ENCODE measurements around the gene SMIM44.
"Not testable (repeated sequence)": the region's sequence is repeated elsewhere in the genome, so short reads cannot be mapped to it uniquely, and the experiment has no call there.

Gene SMIM44

DNA sequence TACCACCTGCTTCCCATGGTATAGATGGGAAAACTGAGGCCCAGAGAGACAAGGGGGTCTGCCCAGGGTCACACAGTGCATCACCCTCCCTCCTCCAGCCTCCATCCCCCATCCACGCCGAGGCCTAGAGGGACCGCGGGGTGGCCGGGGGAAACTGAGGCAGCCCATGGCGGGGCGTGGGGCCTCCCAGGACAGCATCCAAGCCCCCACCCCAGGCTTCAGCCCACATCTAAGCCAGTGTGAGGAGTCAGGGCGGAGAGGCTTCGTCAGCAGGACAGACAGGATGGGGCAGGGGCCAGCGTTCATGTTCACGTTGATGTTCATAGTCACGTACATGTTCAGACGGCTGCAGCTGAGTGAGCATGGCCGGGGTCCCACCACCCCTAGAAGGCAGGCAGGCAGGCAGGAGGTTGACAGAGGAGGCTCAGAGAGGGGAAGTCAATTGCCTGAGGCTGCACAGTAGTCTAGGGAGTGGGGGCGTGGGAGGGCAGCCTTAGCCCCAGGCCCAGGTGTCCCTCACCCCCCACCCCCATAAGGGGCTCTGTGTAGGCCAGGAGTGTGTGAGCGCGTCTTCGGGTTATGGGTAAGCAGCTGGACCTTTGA is 26.2 kb downstream of the SMIM44 start:
- DNase-seq, result no peak

DNA sequence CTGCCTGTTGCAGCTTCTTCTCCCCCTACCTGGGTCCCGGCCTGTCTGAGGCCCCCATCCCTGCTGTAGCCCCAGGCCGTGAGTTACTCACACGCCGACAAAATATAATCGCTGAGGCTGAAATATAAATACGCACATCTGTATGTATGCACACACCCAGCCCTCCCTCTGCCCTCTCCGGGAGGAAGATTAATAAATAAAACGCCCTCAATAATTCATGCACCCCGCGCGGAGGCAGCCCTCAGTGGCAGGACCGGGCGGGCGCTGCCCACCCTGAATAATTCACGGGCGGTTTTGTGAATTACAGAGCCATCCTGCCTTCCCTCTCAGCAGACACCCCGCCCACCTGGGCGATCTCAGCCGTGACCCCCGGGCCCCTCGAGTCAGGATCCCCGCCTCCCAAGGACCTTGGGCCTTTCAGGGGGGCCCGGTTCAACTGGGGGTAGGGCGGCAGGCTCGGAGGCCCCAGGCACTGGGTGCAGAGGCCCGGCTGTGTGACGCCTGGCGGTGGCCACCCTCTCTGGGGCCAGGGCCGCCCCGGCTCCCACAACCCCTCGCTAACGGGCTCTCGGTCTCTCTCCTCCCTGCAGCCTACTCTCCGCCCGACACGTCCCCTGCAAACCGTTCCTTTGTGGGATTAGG is 27.2 kb downstream of the SMIM44 start:
- no peak for DNase-seq

DNA sequence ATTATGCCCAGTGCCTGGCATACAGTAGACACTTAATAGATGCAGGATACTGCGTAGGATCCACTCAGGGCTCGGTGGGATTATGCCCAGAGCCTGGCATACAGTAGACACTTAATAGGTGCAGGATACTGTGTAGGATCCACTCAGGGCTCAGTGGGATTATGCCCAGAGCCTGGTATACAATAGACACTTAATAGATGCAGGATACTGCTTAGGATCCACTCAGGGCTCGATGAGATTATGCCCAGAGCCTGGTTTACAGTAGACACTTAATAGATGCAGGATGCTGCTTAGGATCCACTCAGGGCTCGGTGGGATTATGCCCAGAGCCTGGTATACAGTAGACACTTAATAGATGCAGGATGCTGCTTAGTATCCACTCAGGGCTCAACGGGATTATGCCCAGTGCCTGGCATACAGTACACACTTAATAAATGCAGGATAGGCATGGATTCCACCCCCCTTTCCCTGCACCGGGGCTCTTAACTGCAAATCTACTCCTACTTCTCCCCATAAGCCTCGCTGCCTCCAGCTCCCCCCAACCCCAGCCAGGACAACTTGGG is 27.8 kb downstream of the SMIM44 start:
- no peak for DNase-seq

DNA sequence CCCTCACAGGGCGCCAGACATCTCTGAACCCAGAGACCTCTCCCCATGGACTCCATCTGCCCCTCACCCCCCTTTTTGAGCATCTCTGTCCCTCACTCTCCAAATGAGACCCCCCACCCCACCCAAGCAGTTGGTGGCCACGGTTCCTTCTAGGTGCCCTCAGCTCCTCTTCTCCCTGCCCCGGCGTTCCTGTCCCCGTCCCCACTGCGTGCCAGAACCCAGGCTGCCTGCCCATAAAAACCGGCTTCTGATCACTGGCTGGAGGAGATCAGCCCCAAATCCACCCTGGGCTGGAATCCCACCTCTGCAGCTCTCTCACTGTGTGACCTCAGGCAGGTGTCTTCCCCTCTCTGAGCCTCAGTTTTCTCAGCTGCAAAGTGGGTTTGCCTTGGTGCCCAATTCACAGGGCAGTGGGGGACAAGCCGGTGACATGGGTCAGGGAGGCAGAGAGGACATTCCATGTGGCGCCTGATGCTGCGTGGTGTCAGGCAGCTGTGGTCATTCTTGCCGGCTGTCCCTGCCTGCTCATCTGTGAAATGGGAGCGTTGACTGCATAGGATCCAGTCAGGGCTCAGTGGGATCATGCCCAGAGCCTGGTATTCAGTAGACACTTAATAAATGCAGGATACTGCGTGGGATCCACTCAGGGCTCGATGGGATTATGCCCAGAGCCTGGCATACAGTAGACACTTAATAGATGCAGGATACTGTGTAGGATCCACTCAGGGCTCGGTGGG is 28.4 kb downstream of the SMIM44 start:
- DNase-seq, result no peak

DNA sequence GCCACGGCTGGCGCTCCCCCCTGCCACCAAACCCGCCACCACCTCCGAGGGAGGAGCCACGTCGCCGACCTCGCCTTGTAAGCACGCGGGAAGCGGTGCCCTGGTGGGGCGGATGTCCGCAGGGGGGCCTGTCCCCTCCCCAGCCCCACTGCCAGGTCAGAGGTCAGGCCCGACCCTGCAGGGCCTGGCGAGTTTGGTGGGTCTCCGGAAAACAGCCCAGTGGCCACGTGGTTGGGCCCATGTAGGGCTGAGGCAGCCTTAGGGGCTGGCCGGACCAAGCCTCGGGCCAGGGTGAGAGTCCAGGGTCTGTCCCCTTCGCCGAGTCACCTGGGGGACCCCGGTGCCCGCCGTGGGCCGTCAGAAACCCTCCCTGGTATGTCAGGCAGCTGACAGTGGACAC is 29.4 kb downstream of the SMIM44 start:
- no peak for DNase-seq

DNA sequence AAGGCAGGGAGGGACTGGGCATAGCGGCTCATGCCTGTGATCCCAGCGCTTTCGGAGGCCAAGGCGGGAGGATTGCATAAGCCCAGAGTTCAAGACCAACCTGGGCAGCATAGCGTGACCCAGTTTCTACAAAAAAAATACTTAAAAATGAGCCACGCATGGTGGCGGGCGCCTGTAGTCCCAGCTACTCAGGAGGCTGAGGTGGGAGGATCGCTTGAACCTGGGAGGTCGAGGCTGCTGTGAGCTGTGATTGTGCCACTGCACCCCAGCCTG is 30.4 kb downstream of the SMIM44 start:
- not testable (repeated sequence) for DNase-seq

DNA sequence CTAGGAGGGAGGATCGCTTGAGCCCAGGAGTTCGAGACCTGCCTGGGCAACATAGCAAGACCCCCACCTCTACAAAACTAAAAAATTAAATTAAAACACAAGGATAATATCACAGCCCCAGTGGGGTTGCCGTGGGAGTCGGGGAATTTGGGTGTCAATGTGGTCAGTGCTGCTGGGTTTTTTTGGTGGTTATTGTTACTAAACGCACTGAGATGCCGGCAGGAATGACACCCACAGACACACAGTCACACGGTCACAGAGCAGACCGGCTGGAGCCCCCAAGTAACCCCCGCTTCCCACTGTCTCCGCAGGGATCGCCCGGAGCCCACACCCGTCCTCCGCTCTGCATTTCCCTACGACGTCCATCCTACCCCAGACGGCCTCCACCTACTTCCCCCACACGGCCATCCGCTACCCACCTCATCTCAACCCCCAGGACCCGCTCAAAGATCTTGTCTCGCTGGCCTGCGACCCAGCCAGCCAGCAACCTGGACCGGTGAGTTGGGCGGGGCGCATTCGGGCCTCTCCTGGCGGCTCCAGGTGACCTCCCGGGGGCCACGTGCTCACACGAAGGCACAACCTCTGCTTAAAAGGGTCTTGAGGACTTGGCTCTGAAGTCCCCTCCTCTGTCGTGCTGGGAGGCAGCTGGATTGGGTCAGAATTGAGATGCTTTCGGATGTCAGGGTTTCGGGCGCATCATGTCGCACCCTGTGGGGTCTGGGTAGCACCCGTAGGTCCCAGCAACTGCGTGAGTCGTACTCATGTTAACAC is 30.9 kb downstream of the SMIM44 start:
- DNase-seq, result no peak

DNA sequence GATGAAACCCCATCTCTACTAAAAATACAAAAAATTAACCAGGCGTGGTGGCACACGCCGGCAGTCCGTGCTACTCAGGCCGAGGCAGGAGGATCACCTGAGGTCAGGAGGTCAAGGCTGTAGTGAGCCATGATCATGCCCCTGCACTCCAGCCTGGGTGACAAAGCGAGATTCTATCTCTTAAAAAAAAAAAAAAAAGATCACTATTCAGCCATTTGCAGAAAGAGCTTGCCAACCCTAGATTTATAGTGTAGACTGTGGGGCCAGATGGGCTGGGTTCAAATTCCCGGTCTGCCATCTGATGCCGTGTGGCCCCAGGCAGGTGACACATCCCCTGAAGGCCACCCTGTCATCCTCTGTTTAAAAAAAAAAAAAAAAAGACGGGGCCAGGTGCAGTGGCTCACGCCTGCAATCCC is 31.8 kb downstream of the SMIM44 start:
- no peak for DNase-seq

DNA sequence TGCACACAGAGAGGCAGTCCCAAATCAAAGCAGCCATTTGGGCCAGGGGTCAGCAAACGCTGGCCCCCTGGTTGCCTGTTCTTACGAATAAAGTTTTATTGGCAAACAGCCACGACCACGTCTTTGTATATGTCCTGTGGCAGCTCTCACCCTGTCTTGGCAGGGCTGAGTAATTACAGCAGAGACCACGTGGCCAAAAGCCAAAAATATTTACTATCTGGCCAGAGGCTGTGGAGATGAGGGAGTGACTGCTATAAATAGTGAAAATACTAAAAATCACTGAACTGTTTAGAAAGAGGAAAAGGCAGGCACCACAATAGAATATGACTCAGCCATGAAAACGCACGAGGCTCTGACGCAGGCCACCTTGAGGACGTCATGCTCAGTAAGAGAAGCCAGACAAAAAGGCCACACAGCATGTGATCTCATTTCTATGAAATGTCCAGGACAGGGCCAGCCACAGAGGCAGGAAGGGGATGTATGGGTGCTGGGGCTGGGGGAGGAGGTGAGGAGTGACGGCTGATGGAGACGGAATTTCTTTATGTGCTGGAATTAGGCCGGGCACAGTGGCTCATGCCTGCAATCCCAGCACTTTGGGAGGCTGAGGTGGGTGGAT is 32.3 kb downstream of the SMIM44 start:
- DNase-seq, result no peak

DNA sequence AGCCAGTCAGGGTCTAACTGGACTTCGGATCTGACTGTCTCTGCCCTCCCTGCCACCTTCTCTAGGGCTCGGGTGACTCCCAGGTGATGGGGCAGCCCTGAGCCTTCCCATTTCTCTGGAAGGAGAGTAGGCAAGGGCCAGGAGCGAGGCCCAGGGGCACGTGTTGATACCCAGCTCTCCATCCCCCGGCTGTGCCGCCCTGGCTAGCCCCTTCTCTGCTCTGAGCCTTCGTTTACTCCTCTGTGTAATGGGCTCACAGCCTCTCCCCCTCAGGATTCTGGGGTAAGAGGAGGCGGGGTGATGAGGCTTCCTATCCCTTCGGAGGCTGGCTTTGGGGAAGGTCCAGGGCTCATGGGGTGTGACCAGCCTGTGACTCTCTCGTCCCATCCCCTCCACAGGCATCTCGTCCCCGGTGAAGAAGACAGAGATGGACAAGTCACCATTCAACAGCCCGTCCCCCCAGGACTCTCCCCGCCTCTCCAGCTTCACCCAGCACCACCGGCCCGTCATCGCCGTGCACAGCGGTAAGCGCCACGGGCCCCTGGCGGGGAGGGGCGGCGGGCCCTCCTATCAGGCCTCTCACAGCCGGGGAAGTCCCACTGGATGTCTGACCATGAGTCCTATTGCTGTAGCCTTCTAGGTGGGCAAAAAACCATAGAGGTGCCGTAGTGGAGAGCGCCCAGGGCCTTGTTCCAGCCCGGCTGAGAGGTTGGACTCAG is 34.5 kb downstream of the SMIM44 start:
- no peak for DNase-seq

DNA sequence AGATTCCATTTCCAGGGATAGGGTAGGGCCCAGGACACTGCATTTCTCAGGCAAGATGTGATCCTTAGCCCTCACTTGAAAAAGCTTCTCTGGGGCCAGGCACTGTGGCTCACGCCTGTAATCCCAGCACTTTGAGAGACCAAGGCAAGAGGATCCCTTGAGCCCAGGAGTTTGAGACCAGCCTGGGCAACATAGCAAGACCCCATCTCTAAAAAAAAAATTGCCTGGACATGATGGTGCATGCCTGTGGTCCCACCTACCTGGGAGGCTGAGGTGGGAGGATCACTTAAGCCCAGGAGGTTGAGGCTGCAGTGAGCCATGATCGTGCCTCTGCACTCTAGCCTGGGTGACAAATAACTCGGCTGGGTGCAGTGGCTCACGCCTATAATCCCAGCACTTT is 36.6 kb downstream of the SMIM44 start:
- not testable (repeated sequence) for DNase-seq

DNA sequence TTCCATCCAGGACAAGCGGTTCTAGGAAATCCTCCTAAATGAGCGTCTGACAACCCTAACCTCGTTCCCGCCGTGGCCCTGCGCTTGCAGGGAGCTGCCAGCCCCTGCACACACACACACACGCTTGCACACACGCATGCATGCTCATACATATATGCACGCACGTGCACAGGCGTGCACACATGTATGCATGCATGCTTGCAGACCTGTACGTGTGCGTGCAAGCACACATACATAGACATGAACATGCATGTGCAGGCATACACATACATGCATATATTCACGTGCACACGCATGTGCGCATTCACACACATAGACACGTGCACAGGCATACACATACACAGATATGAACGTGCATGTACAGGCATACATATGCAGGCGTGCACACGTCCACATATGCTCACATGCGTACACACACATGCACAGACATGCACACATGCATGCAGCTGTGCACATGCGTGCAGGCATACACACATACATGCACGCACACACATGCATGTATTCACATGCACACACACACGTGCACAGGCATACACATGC is 38.5 kb downstream of the SMIM44 start:
- DNase-seq, result no peak

DNA sequence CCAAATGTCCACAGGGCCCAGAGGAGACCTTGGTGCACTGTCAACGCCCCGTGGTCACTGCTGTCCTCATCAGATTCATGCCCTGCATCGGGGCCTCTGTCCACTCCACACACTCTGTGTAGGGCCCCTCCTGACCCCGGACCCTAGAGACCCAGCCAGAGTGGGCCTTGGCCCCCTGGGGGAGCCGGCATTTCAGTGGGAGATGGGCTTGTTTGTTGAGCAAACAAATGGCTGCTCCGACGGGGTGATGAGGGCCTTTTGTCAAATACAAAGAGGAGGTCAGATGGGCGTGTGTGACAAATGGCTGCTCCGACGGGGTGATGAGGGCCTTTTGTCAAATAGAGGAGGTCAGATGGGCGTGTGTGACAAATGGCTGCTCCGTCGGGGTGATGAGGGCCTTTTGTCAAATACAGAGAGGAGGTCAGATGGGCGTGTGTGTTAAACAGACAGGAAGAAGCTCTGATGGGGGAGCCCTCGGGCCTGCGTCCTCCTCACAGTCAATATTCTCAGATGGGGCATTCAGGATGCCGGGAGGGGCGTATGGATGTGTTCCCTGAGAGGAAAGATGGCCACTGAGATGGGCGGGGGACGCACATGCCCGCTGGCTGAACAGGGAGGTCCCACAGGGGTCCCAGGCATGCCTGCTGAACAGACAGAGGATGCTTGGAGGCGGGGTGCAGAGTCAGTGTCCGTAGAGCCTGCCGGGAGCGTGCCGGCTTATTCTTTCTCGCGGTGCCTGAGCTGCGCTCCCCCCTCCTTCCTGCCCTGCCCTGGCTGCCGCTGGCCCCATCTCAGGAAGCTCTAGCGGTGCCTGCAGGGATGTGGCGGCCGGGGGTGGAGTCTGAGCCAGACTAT is 39.2 kb downstream of the SMIM44 start:
- no peak for DNase-seq

DNA sequence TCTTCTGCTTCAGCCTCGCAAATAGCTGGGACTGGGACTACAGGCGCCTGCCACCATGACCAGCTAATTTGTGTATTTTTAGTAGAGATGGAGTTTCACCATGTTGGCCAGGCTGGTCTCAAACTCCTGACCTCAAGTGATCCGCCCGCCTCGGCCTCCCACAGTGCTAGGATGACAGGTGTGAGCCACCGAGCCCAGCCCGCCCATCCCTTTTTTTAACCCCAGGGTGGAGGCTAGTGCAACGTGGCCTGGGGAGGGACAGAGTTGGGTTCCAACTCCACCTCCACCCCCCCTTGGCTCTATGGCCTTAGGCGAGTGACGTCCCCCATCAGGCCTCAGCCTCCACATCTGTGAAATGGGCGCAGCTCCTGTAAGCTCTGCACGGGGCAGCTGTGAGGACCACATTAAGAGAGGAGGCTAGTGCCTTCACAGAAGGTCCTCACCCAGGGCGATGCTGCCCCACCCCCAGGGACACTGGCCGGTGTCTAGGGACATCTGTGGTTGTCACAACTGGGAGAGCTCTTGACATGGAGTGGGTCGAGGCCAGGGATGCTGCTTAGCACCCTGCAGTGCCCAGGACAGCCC is 40.7 kb downstream of the SMIM44 start:
- no peak for DNase-seq

DNA sequence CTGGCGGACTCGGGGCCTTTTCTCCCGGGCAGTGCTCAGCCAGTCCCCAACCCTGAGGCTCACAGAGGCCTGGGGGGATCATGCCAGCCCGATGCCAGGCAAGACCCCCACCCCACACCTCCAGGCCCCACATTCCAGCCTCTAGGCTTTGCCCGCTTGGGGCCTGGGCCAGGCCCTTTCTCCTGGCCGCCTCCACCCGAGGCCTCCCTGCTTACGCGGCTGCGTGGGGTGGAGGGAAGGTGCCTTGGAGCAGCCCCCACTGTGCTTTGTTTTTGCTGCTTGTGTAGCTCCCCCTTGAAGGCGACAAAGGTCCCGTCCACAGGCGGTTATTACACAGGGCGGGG is 41.3 kb downstream of the SMIM44 start:
- no peak for DNase-seq

DNA sequence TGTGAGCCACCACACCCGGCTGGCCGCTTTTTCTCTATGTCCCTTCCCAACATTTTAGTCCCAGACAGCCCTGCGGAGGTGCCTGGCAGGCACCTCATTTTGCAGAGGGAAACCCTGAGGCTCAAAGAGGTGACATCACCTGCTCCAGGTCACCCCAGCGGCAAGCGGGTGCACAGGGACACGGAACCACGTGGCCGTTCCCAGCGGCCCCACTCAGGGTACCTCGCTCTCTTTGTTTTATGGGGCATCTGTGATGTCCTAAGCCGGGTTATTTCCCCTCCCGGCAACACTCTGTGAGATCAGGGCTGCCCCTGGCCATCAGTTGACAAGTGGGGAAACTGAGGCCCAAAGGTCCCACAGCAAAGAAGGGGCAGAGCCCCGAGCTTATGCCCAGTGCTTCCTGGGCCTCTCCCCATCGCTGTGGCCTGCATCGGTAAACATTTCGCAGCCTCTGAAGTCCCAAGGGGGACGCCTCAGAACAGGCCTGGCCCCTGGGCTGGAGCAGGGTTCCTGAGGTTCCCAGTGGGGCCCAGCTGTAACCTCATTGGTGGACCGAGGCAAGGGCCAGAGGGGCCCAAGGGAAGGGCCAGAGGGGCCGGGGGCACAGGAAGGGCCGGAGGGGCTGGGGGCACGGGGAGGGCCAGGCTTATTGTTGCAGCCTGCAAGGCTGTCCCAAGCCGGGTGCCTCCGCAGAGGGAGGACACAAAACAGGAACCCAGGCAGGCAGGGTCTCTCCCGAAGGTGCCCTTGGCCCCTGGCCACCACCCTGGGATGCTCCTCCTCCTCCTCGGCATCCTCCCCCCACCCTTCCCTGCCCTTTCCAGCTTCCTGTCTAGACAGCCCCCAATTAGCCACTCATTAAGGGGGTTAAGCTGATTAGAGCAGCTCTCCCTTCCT is 41.9 kb downstream of the SMIM44 start:
- DNase-seq, result no peak

DNA sequence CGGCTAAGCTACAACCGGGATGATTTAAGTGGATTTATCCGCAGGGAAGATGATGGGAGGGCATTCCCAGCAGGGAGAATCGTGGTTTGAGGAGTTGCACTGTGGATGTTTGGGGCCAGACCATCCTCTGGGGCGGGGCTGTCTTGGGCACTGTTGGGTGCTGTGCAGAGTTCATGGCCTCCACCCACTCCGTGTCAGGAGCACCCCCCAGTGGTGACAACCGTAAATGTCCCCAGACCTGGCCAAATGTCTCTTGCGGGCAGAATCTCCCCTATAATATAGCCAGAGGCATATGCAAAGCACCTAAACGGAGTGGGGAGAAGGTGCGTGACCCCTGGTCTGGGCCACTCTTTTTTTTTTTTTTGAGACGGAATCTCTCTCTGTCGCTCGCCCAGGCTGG is 43.2 kb downstream of the SMIM44 start:
- peak; percentile 56 to 65 for DNase-seq

DNA sequence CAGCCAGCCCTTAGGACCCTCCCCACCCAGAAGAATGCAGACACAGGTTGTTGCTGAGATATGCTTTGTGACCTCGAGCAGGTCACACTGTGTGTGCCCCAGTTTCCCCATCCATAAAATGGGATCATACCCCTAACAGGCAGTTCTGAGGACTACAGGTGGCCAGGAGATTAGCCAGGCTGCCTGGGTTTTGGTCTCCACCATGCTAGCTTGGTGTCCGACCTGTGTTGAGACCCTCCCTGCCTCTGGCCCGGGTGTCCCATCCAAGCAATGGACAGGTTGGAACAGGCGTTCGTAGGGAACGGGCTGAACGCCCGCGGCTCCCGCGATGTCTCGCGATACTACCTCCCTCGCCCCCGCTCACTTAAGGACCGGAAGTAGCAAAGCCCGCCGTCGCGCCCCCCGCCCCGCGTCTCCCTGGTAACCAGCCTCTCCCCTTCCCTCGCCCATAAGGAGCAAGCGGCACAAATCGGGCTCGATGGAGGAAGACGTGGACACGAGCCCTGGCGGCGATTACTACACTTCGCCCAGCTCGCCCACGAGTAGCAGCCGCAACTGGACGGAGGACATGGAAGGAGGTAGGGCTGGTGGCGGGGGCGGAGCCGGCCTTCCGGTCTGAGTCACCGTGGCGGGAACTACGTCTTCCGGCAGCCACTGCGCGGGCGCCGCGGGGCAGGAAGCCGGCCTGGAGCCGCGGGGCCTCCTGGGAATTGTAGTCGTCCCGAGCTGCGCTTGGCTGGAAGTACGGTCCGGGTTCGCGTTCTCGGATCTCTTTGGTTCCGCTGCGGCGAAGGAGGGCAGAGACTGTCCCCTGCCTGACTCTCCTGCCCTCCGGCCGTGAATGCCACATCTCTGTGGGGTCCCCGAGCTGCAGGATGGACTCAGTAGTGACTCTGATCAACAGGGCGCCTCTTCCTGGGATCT is 48.3 kb downstream of the SMIM44 start:
- peak; percentile 94 to 96 for DNase-seq

All from CD4-positive, alpha-beta T cell treated with Interleukin-1 beta for 1 hour (primary cell).